HFFc6 (cell line): Measurements from ENCODE around the gene TOR2A. TPM values are rescaled to one million over a fixed set of nuclear protein-coding genes. Genes with fewer than 3 reads are reported as not detected.
A peak's percentile ranks its signal among the peaks of the same experiment; 100 is the strongest.

ENCODE experiments used
- DNase-seq: peaks from one replicate; pipeline ENCODE4 v3.0.0-alpha.2; 2018
- H3K27ac Mint-ChIP-seq: 2 replicates; pipeline ENCODE4 v1.8.0; 2020; ENCODE audit warnings: mild to moderate bottlenecking, mixed read lengths
- H3K27me3 Mint-ChIP-seq: 2 replicates; pipeline ENCODE4 v1.8.0; 2021; ENCODE audit warnings: mild to moderate bottlenecking, moderate library complexity, mixed read lengths; ENCODE audit not compliant: insufficient read depth
- H3K36me3 Mint-ChIP-seq: 2 replicates; pipeline ENCODE4 v1.8.0; 2021; ENCODE audit warnings: low read depth, mixed read lengths
- H3K4me1 Mint-ChIP-seq: 2 replicates; pipeline ENCODE4 v1.8.0; 2020; ENCODE audit warnings: low read depth, mixed read lengths
- H3K4me3 Mint-ChIP-seq: 2 replicates; pipeline ENCODE4 v1.8.0; 2020; ENCODE audit warnings: mild to moderate bottlenecking, moderate library complexity, mixed read lengths
- H3K9me3 Mint-ChIP-seq: 2 replicates; pipeline ENCODE4 v1.8.0; 2020; ENCODE audit warnings: mild to moderate bottlenecking, mixed read lengths
- total RNA-seq, 6 experiments: library from RNA; stranded (reverse); fragmentation: NEBNext Ultra II Directional; extraction: Animal tissue kit (Norgen Biotek cat#: 25700); gene quantifications; 2 replicates in 1 of 6; 3 replicates in 5 of 6; pipeline ENCODE4 v1.2.3, GENCODE V29; 2021
- TF ChIP-seq, protein P1 (sequence below): fragments of 200-600 bp; sonication (generic); IDR thresholded peaks from 2 replicates; pipeline ENCODE4 v1.5.0; 2021; ENCODE audit warnings: antibody characterized with exemption, mild to moderate bottlenecking

TOR2A gene
- total RNA-seq, 6 experiments from 2014 or later, result 6.6 to 8.3 (median 8.1) TPM

DNA sequence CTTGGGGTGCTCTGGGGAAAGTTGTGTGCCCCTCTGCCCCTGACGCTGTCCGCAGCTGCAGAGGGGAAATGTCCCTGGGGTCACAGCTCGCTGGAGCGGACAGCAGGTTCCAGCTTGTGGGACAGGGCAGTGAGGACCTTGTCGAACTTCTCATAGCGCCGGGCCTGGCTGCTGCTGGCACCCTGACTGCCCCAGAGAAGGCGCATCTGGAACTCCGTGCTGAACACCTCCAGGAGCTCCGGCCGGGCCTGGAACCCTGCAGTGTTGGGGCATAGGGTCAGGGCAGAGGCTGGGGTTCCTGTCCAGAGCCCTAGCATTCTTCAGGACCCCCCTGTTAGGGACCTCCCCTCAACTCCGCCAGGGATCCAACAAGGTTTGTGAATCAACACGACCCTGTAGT lies 3.6 kb upstream of the TOR2A start:
- TF ChIP-seq, protein P1, sequence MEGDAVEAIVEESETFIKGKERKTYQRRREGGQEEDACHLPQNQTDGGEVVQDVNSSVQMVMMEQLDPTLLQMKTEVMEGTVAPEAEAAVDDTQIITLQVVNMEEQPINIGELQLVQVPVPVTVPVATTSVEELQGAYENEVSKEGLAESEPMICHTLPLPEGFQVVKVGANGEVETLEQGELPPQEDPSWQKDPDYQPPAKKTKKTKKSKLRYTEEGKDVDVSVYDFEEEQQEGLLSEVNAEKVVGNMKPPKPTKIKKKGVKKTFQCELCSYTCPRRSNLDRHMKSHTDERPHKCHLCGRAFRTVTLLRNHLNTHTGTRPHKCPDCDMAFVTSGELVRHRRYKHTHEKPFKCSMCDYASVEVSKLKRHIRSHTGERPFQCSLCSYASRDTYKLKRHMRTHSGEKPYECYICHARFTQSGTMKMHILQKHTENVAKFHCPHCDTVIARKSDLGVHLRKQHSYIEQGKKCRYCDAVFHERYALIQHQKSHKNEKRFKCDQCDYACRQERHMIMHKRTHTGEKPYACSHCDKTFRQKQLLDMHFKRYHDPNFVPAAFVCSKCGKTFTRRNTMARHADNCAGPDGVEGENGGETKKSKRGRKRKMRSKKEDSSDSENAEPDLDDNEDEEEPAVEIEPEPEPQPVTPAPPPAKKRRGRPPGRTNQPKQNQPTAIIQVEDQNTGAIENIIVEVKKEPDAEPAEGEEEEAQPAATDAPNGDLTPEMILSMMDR, result no peak
- Mint-ChIP-seq H3K27me3 (peaks cover 13% of the 10 kb centered on the region), H3K27ac (no peak overlapping the region), H3K4me3 (no peak overlapping the region), H3K4me1 (peaks cover 19% of the 10 kb centered on the region), H3K36me3 (no peaks in the 10 kb centered on the region), H3K9me3 (no peaks in the 10 kb centered on the region)
- no peak for DNase-seq

DNA sequence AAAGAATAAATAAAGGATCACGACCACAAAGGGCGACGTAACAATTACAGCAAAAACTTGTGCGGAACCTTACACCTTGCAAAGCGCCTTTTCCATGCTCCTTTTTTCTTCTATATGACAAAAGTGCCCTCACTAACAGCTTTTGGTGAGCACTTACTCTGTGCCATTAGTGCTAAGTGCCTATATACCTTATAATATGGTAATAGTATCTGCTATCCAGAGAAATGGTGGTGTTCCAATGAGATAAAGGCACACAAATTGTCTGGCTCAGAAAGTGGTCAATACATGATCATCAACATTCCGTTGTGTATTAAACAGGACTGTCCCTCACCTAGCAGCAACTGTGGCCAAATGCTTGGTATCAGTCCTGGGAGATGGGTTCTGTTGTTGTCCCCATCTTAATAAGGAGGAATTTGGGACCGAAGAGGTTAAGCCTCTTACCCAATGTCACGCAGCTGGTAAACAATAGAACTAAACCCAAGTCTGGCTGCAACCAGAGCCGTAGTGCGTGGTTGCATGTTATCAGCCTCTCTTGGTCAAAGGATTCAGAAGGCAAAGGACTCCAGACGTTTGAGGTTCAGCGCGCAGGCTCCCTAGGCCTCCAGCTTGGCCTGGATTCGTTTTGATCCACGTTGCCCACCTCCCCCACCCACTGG lies 564 bp upstream of the TOR2A start:
- TF ChIP-seq, protein P1, result no peak; the same call in 1 of the 2 replicates
- Mint-ChIP-seq H3K27me3 (peaks cover 8% of the 10 kb centered on the region), H3K4me3 (peak overlapping the region; percentile 87; the same call in 1 of the 2 replicates), H3K27ac (peak overlapping the region; percentile 85), H3K36me3 (no peaks in the 10 kb centered on the region), H3K9me3 (no peaks in the 10 kb centered on the region), H3K4me1 (peaks cover 9% of the 10 kb centered on the region)
- DNase-seq, result no peak

DNA sequence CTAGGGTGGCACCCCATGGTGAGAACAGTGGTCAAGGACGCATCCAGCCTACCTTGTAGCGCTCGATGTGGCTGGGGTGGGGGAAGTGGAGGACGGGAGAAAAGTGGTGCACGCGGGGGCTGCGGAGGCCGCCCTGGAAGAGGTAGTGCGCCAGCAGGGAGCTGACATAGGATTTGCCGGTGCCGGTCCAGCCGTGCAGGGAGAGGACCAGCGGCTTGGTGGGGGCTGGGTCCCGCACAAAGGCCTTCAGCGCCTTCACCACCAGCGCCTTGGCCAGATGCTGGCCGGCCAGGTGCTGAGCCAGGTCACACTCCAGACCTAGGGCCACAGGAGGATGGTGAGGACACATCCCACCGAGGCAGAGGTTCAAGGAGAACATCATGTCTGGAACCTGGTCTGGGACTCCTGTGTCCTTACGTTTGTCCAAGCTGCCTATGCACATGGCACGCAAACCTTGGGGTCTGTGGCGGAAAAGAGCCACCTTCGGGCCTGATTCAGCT lies 797 bp downstream of the TOR2A start:
- Mint-ChIP-seq H3K4me3 (peak overlapping the region; percentile 87), H3K36me3 (no peaks in the 10 kb centered on the region)

DNA sequence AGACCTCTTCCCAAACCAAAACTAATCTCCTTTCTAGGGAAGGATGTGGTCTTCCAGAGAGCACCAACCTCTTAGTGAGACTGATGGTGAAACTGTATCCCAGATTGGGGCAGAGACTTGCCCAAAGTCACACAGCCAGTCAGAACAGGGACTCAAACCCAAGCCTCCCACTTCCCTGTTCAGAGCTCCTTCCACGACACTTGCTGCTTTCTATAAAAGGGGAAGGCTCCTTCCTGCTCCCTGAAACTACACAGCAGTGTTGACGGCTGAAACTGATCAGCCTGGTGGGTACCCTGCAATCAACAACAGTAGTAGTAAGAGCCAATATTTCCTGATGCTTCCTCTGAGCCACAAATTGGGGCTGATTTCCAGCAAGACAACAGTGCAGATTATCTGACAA lies 1.5 kb downstream of the TOR2A start:
- Mint-ChIP-seq H3K36me3 (no peaks in the 10 kb centered on the region), H3K27me3 (peaks cover 4% of the 10 kb centered on the region), H3K9me3 (no peaks in the 10 kb centered on the region), H3K27ac (no peak overlapping the region; the same call in 1 of the 2 replicates), H3K4me1 (peaks cover 9% of the 10 kb centered on the region), H3K4me3 (peak overlapping the region; percentile 87; the same call in 1 of the 2 replicates)
- no peak for DNase-seq
- TF ChIP-seq, protein P1, result no peak

More for the DNA sequence above, 797 bp downstream of the TOR2A start:
- no peak for DNase-seq
- Mint-ChIP-seq H3K9me3 (no peaks in the 10 kb centered on the region), H3K4me1 (peaks cover 9% of the 10 kb centered on the region), H3K27ac (peak overlapping the region; percentile 85), H3K27me3 (peaks cover 7% of the 10 kb centered on the region)
- TF ChIP-seq, protein P1, result peak; percentile 92; the same call in 1 of the 2 replicates

DNA sequence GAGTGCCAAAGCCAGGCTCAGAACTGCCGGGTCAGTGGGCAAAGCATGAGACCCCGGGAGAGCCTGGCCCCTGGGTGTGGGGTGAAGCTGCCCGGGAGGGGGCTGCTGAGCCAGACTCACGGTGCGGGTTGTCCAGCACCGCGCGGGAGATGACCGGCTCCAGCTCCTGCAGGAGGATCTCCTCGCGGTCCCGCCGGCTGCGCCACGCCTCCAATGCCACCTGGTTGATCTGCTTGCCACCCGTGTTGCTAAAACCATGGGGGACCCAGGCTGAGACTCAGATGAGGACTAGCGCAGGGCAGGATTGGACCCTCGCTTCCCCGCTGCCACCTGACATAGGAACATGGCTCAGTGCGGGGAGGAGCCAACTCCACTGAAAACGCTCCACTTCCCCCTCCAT lies 2.6 kb downstream of the TOR2A start:
- Mint-ChIP-seq H3K27me3 (no peaks in the 10 kb centered on the region; the same call in 1 of the 2 replicates), H3K9me3 (no peaks in the 10 kb centered on the region), H3K4me1 (peaks cover 9% of the 10 kb centered on the region), H3K36me3 (no peaks in the 10 kb centered on the region), H3K27ac (no peak overlapping the region), H3K4me3 (no peak overlapping the region)
- DNase-seq, result no peak
- TF ChIP-seq, protein P1, result no peak
